Stimulated activated CD4-positive, alpha-beta T cell treated with anti-CD3 and anti-CD28 coated beads, Interleukin-12 subunit alpha, Interleukin-12 subunit beta, amount 100 ng/mL, for 48 hours (primary cell): ENCODE results near the gene TMEM151B.
A peak's percentile ranks its signal among the peaks of the same experiment; 100 is the strongest.
"Not testable (repeated sequence)": the region's sequence is repeated elsewhere in the genome, so short reads cannot be mapped to it uniquely, and the experiment has no call there.

Experiments used
- DNase-seq, 3 donors: peaks; one replicate each; pipeline ENCODE4 v3.0.0-alpha.2; 2020; ENCODE audit warnings: low read depth in 2 of 3, low spot score in 1 of 3

The TMEM151B gene

GRCh38 chr6:44269921-44270525, at the start of gene TMEM151B:
TSS of gene TMEM151B (plus strand) at chr6:44270450. CDS start at chr6:44270743, 293 bp downstream.
- DNase-seq = no peak

- DNase-seq = no peak
Observed at GRCh38 chr6:44220913-44221290, 49.3 kb upstream of the TMEM151B start.

- peak; percentile 65 to 75 (median 67) for DNase-seq
Observed at GRCh38 chr6:44221291-44221960, 48.8 kb upstream of the TMEM151B start.

GRCh38 chr6:44221961-44222335, 48.3 kb upstream of the TMEM151B start:
- no peak for DNase-seq

- DNase-seq = no peak
Observed at GRCh38 chr6:44222486-44223318, 47.5 kb upstream of the TMEM151B start.

- DNase-seq = peak; percentile 70 to 87 (median 73)
Observed at GRCh38 chr6:44223319-44224028, 46.8 kb upstream of the TMEM151B start, which contains the start of gene SLC29A1. TSS of gene SLC29A1 (plus strand) at chr6:44223595. CDS start at chr6:44227314, 3,719 bp downstream.

- DNase-seq = no peak
Observed at GRCh38 chr6:44224029-44224964, 46.0 kb upstream of the TMEM151B start.

GRCh38 chr6:44224965-44225305, 45.3 kb upstream of the TMEM151B start:
- DNase-seq = no peak

- no peak for DNase-seq
Observed at GRCh38 chr6:44225579-44226325, 44.5 kb upstream of the TMEM151B start.

- no peak for DNase-seq
Observed at GRCh38 chr6:44226368-44227147, 43.7 kb upstream of the TMEM151B start.

- DNase-seq = no peak
Observed at GRCh38 chr6:44227148-44227793, 43.0 kb upstream of the TMEM151B start.

GRCh38 chr6:44228031-44228430, 42.2 kb upstream of the TMEM151B start:
- DNase-seq = no peak

GRCh38 chr6:44228433-44228832, 41.8 kb upstream of the TMEM151B start:
- no peak for DNase-seq

GRCh38 chr6:44228836-44229235, 41.4 kb upstream of the TMEM151B start:
- no peak for DNase-seq

- DNase-seq = no peak
Observed at GRCh38 chr6:44229376-44230033, 40.7 kb upstream of the TMEM151B start.

GRCh38 chr6:44230034-44230675, 40.1 kb upstream of the TMEM151B start:
- DNase-seq = no peak

GRCh38 chr6:44231426-44231825, 38.8 kb upstream of the TMEM151B start:
- not testable (repeated sequence) for DNase-seq
